GM21447 (cell line): Measurements from ENCODE around the gene NKX2-3.

Experiments used
- ATAC-seq: cut with Tn5 transposase; IDR thresholded peaks from one replicate; pipeline ENCODE4 v1.9.1; 2021; ENCODE audit not compliant: unreplicated experiment

NKX2-3 gene

DNA sequence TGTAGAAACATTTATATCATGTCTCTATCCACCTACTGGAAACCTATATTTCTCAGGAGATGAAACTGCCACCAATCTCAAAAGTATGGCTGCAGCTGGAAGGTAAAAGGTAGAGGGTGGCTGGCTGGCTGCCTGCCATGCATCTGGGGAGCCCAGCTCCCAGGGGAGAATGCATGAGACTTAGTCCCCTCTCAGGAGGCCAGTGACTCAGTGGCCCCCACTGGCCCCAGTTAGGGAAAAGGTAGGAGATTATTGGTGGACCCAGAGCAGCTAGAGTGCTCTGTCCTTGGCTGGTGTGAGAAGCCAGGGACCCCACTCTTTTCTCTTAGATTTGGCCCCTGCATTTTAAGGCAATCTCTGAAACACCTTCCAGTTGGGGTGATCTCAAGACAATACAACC is 6.8 kb upstream of the NKX2-3 start:
- ATAC-seq = no peak

DNA sequence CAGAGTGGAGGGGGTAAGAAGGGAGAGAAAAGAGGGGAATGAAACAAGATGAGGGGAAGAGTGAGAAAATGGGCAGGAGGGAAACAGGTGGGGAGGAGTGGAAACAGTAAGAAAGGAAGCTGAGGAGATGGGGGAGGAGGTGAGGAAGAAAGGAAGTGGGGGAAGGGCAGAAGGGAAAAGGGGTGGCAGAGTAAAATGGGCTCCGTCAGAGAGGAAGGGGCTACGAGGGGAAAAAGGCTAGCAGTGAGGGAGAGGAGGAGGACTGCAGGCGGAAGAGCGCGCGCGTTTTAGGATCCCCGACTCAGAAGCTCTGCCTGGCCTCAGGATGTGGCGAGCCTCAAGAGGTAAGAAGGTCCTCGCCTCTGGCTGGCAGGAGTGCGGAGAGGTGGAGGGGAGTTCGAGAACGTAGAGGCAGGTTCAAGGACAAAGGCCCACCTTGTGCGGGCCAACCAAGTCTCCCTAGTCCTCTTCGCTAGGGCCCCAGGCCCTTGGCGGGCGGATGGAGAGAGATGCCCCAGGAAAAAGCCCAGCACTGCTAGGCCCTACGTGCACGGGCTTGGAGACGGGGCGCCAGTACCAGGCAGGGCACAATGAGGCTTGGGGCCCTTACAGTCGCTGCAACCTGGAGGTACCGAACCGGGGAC is 5.8 kb upstream of the NKX2-3 start:
- no peak for ATAC-seq

DNA sequence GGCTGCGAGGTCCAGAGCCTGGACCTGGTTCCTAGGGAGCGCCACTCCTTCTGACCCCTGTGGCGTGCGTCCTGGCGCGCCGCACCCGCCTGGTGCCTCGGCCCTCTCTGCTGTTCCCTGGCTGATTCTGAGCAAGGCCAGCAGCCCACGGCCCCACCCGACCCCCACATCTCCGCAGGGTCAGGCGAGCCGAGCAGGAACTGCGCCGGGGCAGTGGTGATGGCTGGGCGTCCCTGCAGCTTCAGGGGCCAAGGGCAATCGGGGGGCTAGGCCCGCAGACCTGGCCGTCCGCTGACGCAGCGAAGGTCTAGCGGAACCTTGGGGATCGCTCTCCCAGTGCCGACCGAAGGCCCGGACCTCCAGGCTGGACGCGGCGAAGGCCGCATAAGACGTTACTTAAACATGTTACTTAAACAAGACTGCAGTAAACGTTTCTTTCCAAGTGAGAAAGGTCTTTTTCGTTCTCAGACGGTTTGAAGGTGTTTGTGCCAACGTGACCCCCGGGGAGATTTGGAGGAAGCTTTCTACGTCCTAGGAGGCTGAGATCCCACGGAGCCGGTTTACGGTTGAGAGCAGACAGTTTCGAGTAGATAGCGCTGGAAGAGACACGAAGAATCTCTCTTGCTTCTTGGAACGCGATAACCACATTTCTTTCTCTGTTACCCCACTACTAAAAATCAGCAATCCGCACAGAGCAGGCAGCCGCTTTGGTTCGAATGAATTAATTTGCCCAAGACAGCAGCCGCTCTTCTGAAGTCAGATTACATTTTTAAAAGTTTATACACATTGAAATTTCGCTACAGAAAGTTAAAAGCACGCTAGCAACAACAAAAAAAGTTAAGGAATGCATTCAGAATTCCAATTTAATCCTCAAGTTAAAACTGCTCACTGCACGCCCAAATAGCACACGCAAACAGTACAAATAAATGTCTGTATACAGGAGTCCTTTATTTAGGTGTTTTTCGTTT is 4.9 kb upstream of the NKX2-3 start:
- ATAC-seq = no peak

DNA sequence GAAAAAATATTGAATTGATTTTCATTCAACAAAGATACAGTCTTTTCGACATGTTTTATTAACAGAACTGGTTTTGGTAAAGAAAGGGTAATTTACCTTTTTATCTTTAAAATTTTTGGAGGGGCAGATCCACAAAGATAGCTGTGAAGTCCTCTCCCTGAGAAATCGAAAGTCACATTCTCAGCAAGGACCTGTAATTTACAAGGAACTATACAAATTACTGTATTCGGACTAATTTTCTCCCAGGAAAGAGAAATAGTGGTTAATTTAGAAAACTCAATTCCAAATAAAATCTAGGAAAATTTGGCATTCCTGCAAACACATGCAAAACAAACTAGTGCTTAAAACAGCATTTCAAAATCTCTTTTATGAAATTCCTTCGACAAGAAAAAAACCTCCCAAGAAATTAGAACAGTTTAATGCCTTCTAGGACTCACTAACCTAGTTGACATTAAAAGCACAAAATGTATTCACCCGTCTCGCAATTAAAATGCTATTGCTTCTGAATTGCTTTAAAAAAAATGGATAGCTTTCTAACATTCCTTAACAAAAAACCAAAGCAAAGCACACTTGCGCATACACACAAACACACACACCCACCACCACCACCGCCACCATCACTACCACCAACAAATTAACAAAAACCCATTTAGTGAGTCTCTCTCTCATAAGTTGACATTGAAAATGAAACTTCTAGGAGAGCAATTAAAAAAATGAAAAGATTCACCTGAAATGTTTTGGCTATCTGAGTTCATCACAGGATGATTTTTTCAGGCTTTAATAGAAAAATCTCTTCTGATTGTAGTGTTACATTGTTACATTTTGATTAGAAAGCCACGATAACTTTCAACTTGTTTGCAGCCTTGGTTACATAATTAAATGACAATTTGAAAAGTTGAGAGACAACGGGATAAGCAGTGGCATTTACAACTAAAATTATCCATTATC is 4.0 kb upstream of the NKX2-3 start:
- ATAC-seq = no peak

DNA sequence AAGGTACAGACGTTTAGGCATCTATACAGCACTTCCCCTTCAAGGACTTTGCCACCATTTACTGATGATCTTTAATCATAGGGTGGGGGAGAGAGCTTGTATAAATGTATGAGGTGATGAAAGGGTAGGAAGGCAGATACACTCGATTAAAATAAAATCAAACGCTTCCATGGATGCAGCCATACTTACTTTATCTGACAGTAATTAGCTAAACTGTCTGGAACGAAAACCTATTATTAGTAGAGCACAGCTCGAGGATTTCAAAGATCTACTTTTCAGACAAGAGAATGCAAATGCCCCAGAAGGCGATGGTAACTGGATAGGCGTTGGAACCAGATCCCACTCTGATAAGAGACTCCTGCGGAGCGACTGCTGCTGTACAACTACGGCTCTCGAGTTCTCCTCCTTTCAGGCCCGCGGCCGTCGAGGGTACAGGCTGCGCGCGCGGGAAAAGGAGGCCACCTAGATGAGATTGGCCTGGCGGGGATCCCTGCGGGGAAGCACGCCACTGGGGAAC is 3.1 kb upstream of the NKX2-3 start:
- no peak for ATAC-seq

DNA sequence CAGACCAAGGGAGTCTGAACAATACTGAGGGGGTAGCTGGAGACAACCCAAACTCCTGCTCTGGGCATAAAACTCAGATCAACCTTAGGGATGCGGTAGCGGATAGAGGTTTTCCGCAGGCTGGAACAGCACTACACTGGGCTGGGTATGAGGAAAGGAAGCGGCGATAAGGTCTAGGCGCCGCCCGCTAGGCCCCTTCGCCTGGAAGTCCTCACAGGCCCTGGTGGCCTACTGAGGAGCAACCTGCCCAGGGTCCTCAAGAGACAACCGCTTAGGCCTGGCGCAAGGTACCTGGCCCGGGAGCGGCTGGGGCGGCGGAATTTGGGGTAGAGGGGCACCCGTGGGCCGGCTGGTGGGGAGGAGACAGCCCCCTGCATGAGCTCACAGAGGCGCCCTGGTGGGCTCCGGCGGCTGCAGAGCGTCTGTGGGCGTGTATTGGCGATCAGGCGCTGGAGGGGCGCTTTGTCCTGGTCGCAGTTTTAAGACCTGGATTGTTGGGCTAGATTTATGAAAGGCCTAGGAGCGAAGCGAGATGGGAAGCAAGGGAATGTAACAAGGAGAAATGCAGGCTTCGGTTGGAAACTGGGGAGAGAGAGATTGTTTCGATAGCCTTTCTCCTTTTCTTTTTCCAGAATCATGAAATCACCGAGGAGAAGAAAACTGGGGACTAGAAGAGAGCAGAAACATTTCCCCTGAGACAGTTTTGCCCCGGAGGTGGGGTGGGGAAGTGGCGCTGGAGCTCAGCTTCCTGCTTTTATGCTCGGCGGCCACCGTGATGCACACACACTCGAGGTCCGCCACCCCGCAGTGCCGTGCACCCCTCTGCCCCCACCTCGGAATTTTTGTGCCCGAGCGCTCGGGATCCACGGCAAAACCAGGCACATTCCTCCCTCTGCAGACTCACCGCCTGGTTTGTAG is 2.4 kb upstream of the NKX2-3 start:
- no peak for ATAC-seq

DNA sequence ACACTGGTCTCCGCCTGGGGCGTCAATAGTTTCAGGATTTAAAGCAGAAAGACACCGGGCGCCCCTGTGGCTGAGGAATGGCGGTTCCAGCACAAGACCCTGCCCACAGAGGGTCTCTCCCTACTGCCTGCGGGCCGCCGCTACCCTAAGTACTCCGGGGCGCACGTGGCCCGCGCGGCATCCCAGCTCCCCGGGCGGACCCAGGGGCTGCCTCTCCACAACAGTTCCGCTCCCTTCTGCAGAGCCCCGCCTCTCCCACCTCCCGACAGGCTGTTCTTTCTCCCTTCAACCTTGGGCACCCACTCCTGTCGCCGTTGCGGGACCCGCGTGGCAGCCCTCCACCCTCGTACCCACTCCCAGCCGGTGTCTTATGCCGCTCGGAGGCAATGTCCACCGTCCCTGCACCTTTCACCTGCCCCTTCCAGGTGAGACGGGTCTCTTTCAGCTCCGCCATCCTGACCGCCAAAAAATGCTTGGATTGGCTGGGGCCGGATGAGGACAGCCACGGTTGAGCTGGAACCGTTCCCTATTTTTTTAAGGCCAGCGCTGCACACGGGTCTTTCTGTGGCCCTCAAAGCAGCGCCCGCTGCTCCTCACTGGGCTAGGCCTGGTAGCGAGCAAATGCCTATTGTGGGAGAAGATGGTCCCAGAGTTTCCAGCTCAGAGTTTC is 1.6 kb upstream of the NKX2-3 start:
- no peak for ATAC-seq

DNA sequence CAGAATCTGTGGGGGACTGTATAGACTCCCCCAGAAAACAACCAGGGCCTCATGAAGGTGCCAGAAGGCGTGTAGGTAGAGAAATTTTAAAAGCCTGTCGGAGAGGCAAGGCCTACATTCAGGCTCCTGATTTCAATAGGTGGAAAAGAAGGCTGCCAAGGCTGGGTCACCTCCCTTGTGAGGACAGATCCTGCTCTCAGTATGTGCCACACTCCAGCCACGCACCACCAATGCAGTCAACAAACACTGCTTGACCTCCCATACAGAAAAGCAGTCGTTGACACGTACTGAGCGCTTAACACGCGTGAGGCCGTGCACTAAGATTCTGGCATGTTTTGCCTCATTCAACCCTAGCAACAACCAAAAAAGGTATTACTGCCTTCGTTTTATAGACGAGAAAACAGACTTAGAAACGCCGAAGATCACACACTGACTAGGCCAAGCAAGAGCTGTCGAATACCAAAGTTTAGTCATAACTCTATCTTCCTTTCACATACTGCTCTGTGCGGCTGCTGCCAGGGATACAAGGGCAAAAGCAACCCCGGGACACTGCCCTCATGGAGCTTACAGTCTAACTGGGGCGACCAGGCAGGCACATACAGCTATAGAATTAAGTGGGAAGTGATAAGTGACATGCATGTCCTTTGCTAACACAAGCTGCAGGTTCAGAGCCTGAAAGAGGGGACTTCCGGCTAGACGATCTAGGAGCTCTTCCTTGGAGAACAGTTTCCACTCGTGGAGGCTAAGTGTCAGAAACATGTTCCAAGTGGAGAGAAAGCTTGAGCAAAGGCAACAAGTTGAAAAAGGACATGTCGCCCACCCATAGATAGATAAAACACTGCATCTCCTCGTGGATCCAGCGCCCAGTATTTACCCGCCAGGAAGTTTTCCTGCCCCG is 797 bp upstream of the NKX2-3 start:
- ATAC-seq = no peak

DNA sequence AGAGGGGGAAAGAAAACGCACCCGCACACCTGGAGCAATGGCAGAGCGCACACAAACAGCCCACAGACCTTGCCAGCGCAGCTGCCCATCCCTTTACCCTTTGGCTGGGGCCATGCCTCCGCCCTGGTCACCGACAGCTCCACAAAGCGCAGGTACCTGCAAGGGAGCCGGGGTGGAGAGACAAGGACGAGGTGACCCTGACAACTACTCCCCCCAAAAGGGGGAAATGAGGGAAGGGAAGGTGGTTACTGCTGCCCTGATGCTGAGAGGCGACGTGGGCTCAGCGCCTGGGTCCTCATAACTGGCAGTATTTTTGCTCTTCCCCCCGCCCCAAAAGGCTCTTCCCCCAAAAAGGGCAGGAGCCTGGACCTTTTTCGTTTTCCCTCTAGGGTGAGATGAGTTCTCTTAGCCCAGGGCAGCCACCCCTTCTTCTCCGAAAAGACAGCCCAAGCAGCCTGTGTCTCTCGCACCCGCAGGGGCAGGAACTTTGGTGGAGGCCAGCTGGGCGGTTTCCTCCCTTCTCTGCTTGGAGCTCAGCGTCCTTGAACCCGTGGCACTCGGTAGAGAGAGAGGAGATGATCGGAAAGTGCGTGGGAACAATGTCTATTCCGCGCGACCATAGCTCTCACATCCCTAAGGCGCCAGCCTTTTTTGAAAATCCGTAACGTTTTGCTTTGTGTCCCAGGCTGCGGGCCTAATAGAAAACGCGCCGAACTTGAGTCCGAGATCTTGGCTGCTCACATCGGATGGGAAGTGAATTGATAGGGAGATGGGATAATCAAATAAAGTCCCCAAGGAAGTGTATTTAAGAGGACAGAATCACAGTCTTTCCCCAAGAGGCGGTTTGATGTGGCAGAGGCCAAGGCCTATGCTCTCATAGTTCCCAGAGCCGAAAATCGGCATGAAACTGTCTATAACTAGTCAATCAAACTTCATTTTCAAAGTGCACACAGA is 1.0 kb downstream of the NKX2-3 start:
- ATAC-seq = no peak

DNA sequence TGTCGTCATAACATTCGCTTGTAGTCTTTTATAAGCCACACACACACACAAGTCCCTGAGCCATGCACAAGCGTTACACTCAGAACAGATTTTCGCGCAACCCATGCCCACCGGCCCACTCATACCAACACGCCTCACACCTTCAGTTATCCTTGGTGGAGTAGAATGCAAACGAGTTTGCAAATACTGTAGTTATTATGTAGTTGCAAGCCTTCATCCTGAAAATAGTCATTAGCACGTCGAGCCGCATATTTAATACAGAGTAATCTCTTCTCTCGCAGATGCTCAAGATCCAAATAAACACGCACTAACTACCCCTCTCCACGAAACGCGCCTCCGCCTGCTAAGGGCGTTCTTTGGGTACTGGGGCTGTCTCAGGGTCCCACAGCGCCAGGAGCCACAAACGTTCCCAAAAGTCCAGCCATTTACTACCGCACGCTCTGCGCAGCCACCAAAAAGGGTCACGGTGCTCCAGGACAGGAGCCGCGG is 1.8 kb downstream of the NKX2-3 start:
- ATAC-seq = no peak

DNA sequence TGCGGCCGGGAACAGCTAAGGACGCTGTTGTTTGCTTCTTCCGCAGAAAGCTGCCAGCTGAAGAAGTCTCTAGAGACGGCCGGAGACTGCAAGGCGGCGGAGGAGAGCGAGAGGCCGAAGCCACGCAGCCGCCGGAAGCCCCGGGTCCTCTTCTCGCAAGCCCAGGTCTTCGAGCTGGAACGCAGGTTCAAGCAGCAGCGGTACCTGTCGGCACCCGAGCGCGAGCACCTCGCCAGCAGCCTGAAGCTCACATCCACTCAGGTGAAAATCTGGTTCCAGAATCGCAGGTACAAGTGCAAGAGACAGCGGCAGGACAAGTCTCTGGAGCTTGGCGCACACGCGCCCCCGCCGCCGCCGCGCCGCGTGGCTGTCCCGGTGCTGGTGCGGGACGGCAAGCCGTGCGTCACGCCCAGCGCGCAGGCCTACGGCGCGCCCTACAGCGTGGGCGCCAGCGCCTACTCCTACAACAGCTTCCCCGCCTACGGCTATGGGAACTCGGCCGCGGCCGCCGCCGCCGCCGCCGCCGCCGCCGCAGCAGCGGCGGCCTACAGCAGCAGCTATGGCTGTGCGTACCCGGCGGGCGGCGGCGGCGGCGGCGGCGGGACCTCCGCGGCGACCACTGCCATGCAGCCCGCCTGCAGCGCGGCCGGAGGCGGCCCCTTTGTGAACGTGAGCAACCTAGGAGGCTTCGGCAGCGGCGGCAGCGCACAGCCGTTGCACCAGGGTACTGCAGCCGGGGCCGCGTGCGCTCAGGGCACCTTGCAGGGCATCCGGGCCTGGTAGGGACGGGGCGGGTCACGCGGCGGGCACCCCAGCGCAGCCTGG is 2.4 kb downstream of the NKX2-3 start:
- no peak for ATAC-seq

DNA sequence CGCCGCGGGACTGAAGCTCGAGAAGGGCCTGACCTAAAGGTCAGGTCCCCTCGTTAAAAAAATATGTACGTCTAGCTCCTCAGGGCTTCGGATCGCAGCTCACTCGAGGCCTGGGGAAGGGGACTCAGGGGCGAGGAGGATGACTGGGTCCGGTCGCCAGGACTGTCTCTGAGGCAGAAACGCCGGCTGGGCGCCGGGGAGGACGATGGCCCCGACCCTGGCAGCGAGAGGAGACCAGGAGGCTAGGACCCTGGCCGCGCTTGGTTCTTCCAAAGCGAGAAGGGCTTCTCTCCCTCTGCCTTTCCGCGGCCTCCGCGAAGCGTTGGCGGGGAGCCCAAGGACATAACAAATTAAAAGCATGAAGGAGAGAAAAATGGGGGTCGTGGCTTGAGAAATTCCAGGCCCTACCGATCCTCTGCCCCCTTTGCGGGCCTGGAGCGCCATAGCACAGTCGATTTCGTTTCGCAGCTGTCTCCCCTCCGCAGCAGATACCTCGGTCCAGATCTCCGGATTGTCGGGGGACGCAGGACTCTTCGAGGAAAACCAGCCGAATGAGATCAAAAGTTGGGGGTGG is 3.1 kb downstream of the NKX2-3 start:
- ATAC-seq = no peak

DNA sequence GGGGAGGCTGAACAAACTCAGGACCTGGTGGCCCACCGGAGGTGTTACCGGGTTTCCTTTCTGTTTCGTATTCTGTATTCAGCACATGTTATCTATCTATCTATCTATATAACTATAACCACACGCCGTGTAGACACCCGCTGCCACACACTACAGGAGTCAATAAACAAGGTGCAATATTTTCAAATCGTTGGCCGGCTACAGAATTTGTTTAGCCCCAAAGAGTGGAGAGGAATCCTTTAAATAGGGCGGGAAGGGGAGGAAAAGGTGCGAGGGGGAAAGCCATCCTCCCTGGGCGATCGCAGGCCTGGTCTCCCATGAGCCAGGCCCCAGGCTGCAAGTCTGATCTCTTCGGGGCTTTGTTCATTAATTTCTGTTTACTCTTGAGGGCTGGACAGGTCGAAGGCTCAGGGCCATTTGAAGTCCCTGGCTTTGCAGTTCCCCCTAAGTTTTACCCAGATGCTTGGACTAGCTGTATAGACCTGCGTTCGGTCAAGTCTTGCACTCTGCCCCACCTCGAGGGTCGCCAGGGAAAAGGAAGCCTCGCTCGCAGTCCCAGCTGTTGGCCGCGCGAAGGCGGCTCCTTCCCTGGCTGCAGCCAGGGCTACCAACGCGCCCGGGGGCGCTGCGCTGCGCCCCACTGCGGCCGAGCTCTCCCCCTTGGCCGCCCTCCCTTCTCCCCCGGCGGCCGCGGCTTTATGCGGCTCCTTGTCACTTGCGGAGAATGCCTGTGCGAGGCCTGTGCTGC is 3.8 kb downstream of the NKX2-3 start:
- ATAC-seq = no peak

DNA sequence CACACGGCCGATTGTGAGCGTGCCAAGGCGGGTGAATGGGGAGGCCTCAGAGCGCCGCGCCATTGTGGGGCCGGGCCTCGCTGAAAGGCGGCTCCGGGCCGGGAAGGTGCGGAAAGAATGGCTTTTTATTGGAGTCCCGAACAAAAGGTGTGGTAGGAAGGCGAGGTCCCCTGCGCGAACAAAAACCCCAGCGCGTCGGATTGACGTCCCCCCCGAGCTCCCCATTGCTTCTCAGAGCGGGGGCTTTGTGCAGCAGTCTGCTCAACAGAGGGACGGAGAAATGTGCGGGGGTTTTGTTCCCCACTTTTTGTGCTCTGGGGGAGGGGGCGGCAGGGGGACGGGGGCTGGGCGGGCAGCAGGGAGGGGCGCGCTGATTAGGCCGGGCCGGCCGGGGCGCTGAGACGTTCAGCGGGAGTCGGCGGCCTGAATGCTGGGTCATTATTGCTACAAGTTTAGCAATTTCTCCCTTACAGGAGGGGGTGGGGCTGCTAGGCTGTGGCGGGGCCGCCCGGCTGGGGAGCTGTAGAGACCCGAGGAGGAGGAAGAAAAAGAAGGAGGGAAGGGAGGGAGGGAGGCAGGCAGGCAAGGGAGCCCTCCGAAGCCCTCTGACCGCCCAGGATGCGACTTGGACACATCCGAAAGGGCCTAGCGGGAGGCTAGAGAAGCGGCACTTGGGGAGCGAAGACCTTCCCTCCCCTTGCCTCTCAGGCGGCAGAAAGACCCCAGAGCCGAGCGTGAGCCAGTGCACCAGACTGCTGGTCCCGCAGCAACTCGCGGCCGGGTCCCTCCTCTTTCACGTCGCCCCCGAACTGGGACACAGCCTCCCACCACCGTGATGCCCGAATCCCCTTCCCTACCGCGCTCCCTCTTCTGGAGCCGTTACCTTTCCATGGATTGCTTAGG is 4.6 kb downstream of the NKX2-3 start:
- no peak for ATAC-seq
